ENCODE measurements around the gene CAPN12. TPM values are rescaled to one million over a fixed set of nuclear protein-coding genes. Genes with fewer than 3 reads are reported as not detected.

The CAPN12 gene
- polyA plus RNA-seq, 3 donors: 1.8 TPM; not detected in 2

- intact Hi-C loops (cut with micrococcal nuclease): loop anchor here in 1 of 2 donors (5.0 kb wide), 1 partner anchor 719 kb away; no protein-coding TSS in a partner anchor
- Histone ChIP-seq H3K36me3 (replicated peaks in 1 of 2; ENCODE audit: control insufficient read depth in 1 of 2, insufficient read depth in 2 of 2, low read length in 2 of 2) (peaks cover 0 to 9% of the 10 kb centered on the region in 2 donors), H2AFZ (ENCODE audit: insufficient read depth, low read depth, low read length, poor library complexity, severe bottlenecking) (no peak overlapping the region), H3K27me3 (ENCODE audit: control insufficient read depth in 2 of 2, insufficient read depth in 2 of 2, low read length in 2 of 2) (no peaks in the 10 kb centered on the region), H3K9ac (ENCODE audit: insufficient read depth, low read length, poor library complexity, severe bottlenecking) (peak overlapping the region; percentile 72), H3K27ac (ENCODE audit: low read depth in 1 of 2, low read length in 2 of 2) (peak overlapping the region; percentile 96 to 98), H3K4me2 (replicated peaks; ENCODE audit: extremely low read depth, low read length, poor library complexity, severe bottlenecking) (peak overlapping the region; percentile 47), H3K79me2 (ENCODE audit: insufficient read depth, low read length) (peaks cover 98% of the 10 kb centered on the region), H3K9me3 (replicated peaks in 1 of 2; ENCODE audit: control insufficient read depth in 1 of 2, insufficient read depth in 1 of 2, low read length in 2 of 2) (no peaks in the 10 kb centered on the region), H4K20me1 (ENCODE audit: insufficient read depth, low read length) (peaks cover 22% of the 10 kb centered on the region), H3K4me3 (replicated peaks in 1 of 3; ENCODE audit: low read depth in 2 of 3, low read length in 3 of 3) (peak overlapping the region in 1 of 3 experiments; percentile 2), H3K4me1 (ENCODE audit: control insufficient read depth in 1 of 2, insufficient read depth in 2 of 2, low read length in 2 of 2) (peaks cover 84 to 99% of the 10 kb centered on the region in 2 donors)
- H3K4me1 Mint-ChIP-seq: peaks cover 98% of the 10 kb centered on the region
- no peak for DNase-seq
- H3K36me3 Mint-ChIP-seq: peaks cover 32 to 34% of the 10 kb centered on the region in 2 donors
- peak overlapping the region; percentile 95 to 99 (median 97) for H3K27ac Mint-ChIP-seq
- H3K9me3 Mint-ChIP-seq: no peaks in the 10 kb centered on the region
- TF ChIP-seq CTCF (IDR thresholded peaks at IDR 0.05): no peak
- WGBS (ENCODE audit: insufficient coverage): 87% methylated on average over 4 of the region's 7 CpGs
- no peaks in the 10 kb centered on the region for H3K27me3 Mint-ChIP-seq (ENCODE audit: low read depth in 3 of 3)
- no peak overlapping the region for H3K4me3 Mint-ChIP-seq
These were observed 61.3 kb downstream of the CAPN12 start for GRCh38 chr19:38682872-38683392.

GRCh38 chr19:38682195-38682867, 61.9 kb downstream of the CAPN12 start:
- no peaks in the 10 kb centered on the region for H3K9me3 ChIP-seq (replicated peaks in 1 of 2; ENCODE audit: control insufficient read depth in 1 of 2, insufficient read depth in 1 of 2, low read length in 2 of 2)
- no peak overlapping the region for H2AFZ ChIP-seq (ENCODE audit: insufficient read depth, low read depth, low read length, poor library complexity, severe bottlenecking)
- peak overlapping the region; percentile 96 to 98 for H3K27ac ChIP-seq (ENCODE audit: low read depth in 1 of 2, low read length in 2 of 2)
- H3K4me3 ChIP-seq (replicated peaks in 1 of 3; ENCODE audit: low read depth in 2 of 3, low read length in 3 of 3): no peak overlapping the region
- peaks cover 0 to 11% of the 10 kb centered on the region in 2 donors for H3K36me3 ChIP-seq (replicated peaks in 1 of 2; ENCODE audit: control insufficient read depth in 1 of 2, insufficient read depth in 2 of 2, low read length in 2 of 2)
- no peak for TF ChIP-seq CTCF (IDR thresholded peaks at IDR 0.05)
- Mint-ChIP-seq H3K27ac (peak overlapping the region; percentile 95 to 99 (median 97)), H3K4me3 (peak overlapping the region in 1 of 2 donors; percentile 35), H3K4me1 (peaks cover 96% of the 10 kb centered on the region), H3K9me3 (no peaks in the 10 kb centered on the region), H3K27me3 (ENCODE audit: low read depth in 3 of 3) (no peaks in the 10 kb centered on the region), H3K36me3 (peaks cover 33% of the 10 kb centered on the region in 2 donors)
- H3K9ac ChIP-seq (ENCODE audit: insufficient read depth, low read length, poor library complexity, severe bottlenecking): no peak overlapping the region
- H3K27me3 ChIP-seq (ENCODE audit: control insufficient read depth in 2 of 2, insufficient read depth in 2 of 2, low read length in 2 of 2): no peaks in the 10 kb centered on the region
- H3K79me2 ChIP-seq (ENCODE audit: insufficient read depth, low read length): peaks cover 98% of the 10 kb centered on the region
- H3K4me2 ChIP-seq (replicated peaks; ENCODE audit: extremely low read depth, low read length, poor library complexity, severe bottlenecking): peak overlapping the region; percentile 12
- H3K4me1 ChIP-seq (ENCODE audit: control insufficient read depth in 1 of 2, insufficient read depth in 2 of 2, low read length in 2 of 2): peaks cover 81 to 93% of the 10 kb centered on the region in 2 donors
- no peak for DNase-seq
- WGBS (ENCODE audit: insufficient coverage): 45% methylated on average over 11 of the region's 11 CpGs
- intact Hi-C loops (cut with micrococcal nuclease): loop anchor here in 1 of 2 donors (5.0 kb wide), 1 partner anchor 720 kb away; no protein-coding TSS in a partner anchor
- H4K20me1 ChIP-seq (ENCODE audit: insufficient read depth, low read length): peaks cover 28% of the 10 kb centered on the region

Other genes with a start within 250 kb of the CAPN12 start
- 10 to 100 TPM; 19.8 to 41.3 (median 22.4) TPM for gene MAP4K1, start 126.5 kb downstream of the CAPN12 start, polyA plus RNA-seq
- gene EIF3K, start 125.3 kb downstream of the CAPN12 start, polyA plus RNA-seq: 1,000 to 10,000 TPM in 1 of 3 donors, 100 to 1,000 TPM in 2; 326 to 1,088 (median 381) TPM
- 100 to 1,000 TPM in 1 of 3 donors, 10 to 100 TPM in 1, 1 to 10 TPM in 1; 8.4 to 177 (median 16.0) TPM for gene ACTN4, start 96.8 kb downstream of the CAPN12 start, polyA plus RNA-seq
- gene LGALS7, start 29.0 kb upstream of the CAPN12 start, polyA plus RNA-seq: not detected
- gene LGALS7B, start 44.7 kb upstream of the CAPN12 start, polyA plus RNA-seq: not detected
- 1 to 10 TPM in 1 of 3 donors, not detected in 2; 1.7 TPM for gene LGALS4, start 68.5 kb upstream of the CAPN12 start, polyA plus RNA-seq
- gene ECH1, start 87.3 kb upstream of the CAPN12 start, polyA plus RNA-seq: 100 to 1,000 TPM; 149 to 187 (median 173) TPM
- gene HNRNPL, start 105.5 kb upstream of the CAPN12 start, polyA plus RNA-seq: 100 to 1,000 TPM in 1 of 3 donors, 10 to 100 TPM in 2; 51.9 to 234 (median 58.7) TPM
- gene RINL, start 133.8 kb upstream of the CAPN12 start, polyA plus RNA-seq: 10 to 100 TPM in 1 of 3 donors, 1 to 10 TPM in 2; 4.1 to 13.5 (median 7.2) TPM
- gene SIRT2, start 155.1 kb upstream of the CAPN12 start, polyA plus RNA-seq: 10 to 100 TPM; 57.5 to 65.9 (median 64.3) TPM
- gene NFKBIB, start 155.5 kb upstream of the CAPN12 start, polyA plus RNA-seq: 10 to 100 TPM in 1 of 3 donors, 1 to 10 TPM in 2; 6.7 to 29.4 (median 9.0) TPM
- gene CCER2, start 167.7 kb upstream of the CAPN12 start, polyA plus RNA-seq: under 1 TPM in 1 of 3 donors, not detected in 2; 0.89 TPM
- 10 to 100 TPM in 1 of 3 donors, 1 to 10 TPM in 2; 8.1 to 21.9 (median 8.3) TPM for gene SARS2, start 186.3 kb upstream of the CAPN12 start, polyA plus RNA-seq
- 10 to 100 TPM; 17.2 to 81.5 (median 73.0) TPM for gene MRPS12, start 186.5 kb upstream of the CAPN12 start, polyA plus RNA-seq
- gene FBXO17, start 231.3 kb upstream of the CAPN12 start, polyA plus RNA-seq: not detected